OCI-LY7 (cell line): ENCODE measurements around the gene TBC1D5.

ENCODE experiments used
- EZH2phosphoT487 ChIP-seq: fragments of 200-600 bp; sonication (generic); IDR thresholded peaks from 2 replicates; pipeline ENCODE4 v1.6.1; 2018; ENCODE audit warnings: low read depth, borderline replicate concordance, mild to moderate bottlenecking, mixed run types, antibody characterized with exemption, low read length, moderate library complexity, mixed read lengths
- TF ChIP-seq, protein P1 (sequence below): fragments of 200-600 bp; sonication (generic); conservative IDR thresholded peaks from 2 replicates; pipeline ENCODE4 v1.5.1; 2014; ENCODE audit warnings: mild to moderate bottlenecking, antibody characterized with exemption, low read length, moderate library complexity, mixed read lengths

DNA sequence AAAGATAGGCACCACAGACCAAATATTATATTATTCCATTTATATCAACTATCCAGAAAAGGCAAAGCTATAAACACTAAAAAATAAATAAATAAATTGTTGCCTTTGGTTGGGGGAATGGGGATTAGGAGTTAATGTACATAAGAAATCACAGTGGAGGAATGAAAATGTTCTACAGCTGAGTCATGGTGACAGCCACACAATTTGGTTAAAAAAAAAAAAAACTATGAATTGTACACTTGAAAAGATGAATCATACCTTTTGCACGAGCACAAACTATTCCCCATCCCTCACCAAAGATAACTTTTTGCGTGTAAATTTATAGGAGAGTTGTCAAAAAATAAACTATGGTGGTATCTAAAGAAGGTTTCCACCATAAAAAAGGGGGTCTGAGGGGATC, 103.2 kb downstream of the TBC1D5 start:
- TF ChIP-seq, protein P1, sequence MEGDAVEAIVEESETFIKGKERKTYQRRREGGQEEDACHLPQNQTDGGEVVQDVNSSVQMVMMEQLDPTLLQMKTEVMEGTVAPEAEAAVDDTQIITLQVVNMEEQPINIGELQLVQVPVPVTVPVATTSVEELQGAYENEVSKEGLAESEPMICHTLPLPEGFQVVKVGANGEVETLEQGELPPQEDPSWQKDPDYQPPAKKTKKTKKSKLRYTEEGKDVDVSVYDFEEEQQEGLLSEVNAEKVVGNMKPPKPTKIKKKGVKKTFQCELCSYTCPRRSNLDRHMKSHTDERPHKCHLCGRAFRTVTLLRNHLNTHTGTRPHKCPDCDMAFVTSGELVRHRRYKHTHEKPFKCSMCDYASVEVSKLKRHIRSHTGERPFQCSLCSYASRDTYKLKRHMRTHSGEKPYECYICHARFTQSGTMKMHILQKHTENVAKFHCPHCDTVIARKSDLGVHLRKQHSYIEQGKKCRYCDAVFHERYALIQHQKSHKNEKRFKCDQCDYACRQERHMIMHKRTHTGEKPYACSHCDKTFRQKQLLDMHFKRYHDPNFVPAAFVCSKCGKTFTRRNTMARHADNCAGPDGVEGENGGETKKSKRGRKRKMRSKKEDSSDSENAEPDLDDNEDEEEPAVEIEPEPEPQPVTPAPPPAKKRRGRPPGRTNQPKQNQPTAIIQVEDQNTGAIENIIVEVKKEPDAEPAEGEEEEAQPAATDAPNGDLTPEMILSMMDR = no peak
- TF ChIP-seq EZH2phosphoT487 = no peak
